Activated T-helper 9 cell treated with anti-CD3 and anti-CD28 coated beads, Interleukin-2, amount 50 U/mL, for 16 hours (primary cell): ENCODE results near the gene LRRC71.

Experiments
- DNase-seq: peaks from one replicate; pipeline ENCODE4 v3.0.0-alpha.2; 2020; ENCODE audit warnings: low read depth

LRRC71 gene

GRCh38 chr1:156947127-156947526, 26.7 kb downstream of the LRRC71 start:
- DNase-seq: no peak

- DNase-seq: no peak
These were observed 27.5 kb downstream of the LRRC71 start for GRCh38 chr1:156947818-156948525.

- DNase-seq: no peak
These were observed 28.3 kb downstream of the LRRC71 start for GRCh38 chr1:156948708-156949107.

GRCh38 chr1:156949127-156949526, 28.7 kb downstream of the LRRC71 start:
- DNase-seq: no peak

- DNase-seq: no peak
These were observed 30.9 kb downstream of the LRRC71 start for GRCh38 chr1:156951371-156951770.

GRCh38 chr1:156953571-156953970, 33.1 kb downstream of the LRRC71 start:
- DNase-seq: no peak

GRCh38 chr1:156956333-156956732, 35.9 kb downstream of the LRRC71 start:
- no peak for DNase-seq

GRCh38 chr1:156957634-156958033, 37.2 kb downstream of the LRRC71 start:
- no peak for DNase-seq

- no peak for DNase-seq
These were observed 37.8 kb downstream of the LRRC71 start for GRCh38 chr1:156958247-156958714.

- no peak for DNase-seq
These were observed 39.0 kb downstream of the LRRC71 start for GRCh38 chr1:156959414-156959813.

GRCh38 chr1:156959925-156960324, 39.5 kb downstream of the LRRC71 start:
- no peak for DNase-seq

- no peak for DNase-seq
These were observed 41.3 kb downstream of the LRRC71 start for GRCh38 chr1:156961709-156962108.

GRCh38 chr1:156963621-156964020, 43.2 kb downstream of the LRRC71 start:
- DNase-seq: no peak

GRCh38 chr1:156964441-156964840, 44.0 kb downstream of the LRRC71 start:
- DNase-seq: no peak

- DNase-seq: no peak
These were observed 49.1 kb downstream of the LRRC71 start for GRCh38 chr1:156969496-156969895.

GRCh38 chr1:156970017-156970416, 49.6 kb downstream of the LRRC71 start:
- no peak for DNase-seq

GRCh38 chr1:156973417-156973816, 53.0 kb downstream of the LRRC71 start:
- no peak for DNase-seq

GRCh38 chr1:156975084-156975483, 54.7 kb downstream of the LRRC71 start:
- DNase-seq: no peak

- no peak for DNase-seq
These were observed 60.1 kb downstream of the LRRC71 start for GRCh38 chr1:156980551-156980950.
